GM21576 (cell line): ENCODE measurements around the gene HOXD10.

Source experiments
- ATAC-seq: cut with Tn5 transposase; IDR thresholded peaks from one replicate; pipeline ENCODE4 v1.9.1; 2021; ENCODE audit warnings: mild to moderate bottlenecking, moderate library complexity; ENCODE audit not compliant: unreplicated experiment

HOXD10 gene

GRCh38 chr2:176082525-176082823 lies 34.1 kb upstream of the HOXD10 start:
- ATAC-seq: no peak

GRCh38 chr2:176082824-176083751 lies 33.5 kb upstream of the HOXD10 start:
- ATAC-seq: no peak

GRCh38 chr2:176083796-176084261 lies 32.7 kb upstream of the HOXD10 start, which contains the start of gene EVX2:
Gene EVX2 (minus strand): TSS chr2:176083962. CDS start chr2:176083776, 186 bp downstream.
- ATAC-seq: no peak

- ATAC-seq: no peak
Observed at GRCh38 chr2:176084611-176085119, 31.9 kb upstream of the HOXD10 start.

GRCh38 chr2:176085120-176085788 lies 31.3 kb upstream of the HOXD10 start:
- no peak for ATAC-seq

- no peak for ATAC-seq
Observed at GRCh38 chr2:176085861-176086771, 30.5 kb upstream of the HOXD10 start.

- no peak for ATAC-seq
Observed at GRCh38 chr2:176087330-176088047, 29.1 kb upstream of the HOXD10 start.

GRCh38 chr2:176088048-176088936 lies 28.3 kb upstream of the HOXD10 start:
- ATAC-seq: no peak

- no peak for ATAC-seq
Observed at GRCh38 chr2:176088937-176089842, 27.4 kb upstream of the HOXD10 start.

GRCh38 chr2:176089843-176090395 lies 26.7 kb upstream of the HOXD10 start:
- no peak for ATAC-seq

- no peak for ATAC-seq
Observed at GRCh38 chr2:176090862-176091261, 25.7 kb upstream of the HOXD10 start.

- no peak for ATAC-seq
Observed at GRCh38 chr2:176091329-176092258, 25.0 kb upstream of the HOXD10 start.

- ATAC-seq: no peak
Observed at GRCh38 chr2:176092270-176093144, 24.1 kb upstream of the HOXD10 start, which contains the start of gene HOXD13. Gene HOXD13 (plus strand): TSS chr2:176092721. CDS start chr2:176092891, 170 bp downstream.

GRCh38 chr2:176093145-176093897 lies 23.3 kb upstream of the HOXD10 start:
- no peak for ATAC-seq

GRCh38 chr2:176093898-176094249 lies 22.7 kb upstream of the HOXD10 start:
- no peak for ATAC-seq
